ENCODE results near the gene RNF14. TPM values are rescaled to one million over a fixed set of nuclear protein-coding genes. Genes with fewer than 3 reads are reported as not detected.

RNF14 gene
- total RNA-seq, 1 experiment from 2014 or later, result 37.5 TPM

GRCh38 chr5:142032150-142032549 lies 63.2 kb downstream of the RNF14 start:
- CTCF ChIA-PET, result no interaction called here
- no peak overlapping the region for H3K9ac ChIP-seq (ENCODE audit: low read length)
- POLR2A ChIA-PET, result no interaction called here

More at GRCh38 chr5:142032150-142032549, 63.2 kb downstream of the RNF14 start:
- H3K9me3 ChIP-seq (ENCODE audit: control insufficient read depth in 1 of 2, insufficient read depth in 1 of 2, low read depth in 1 of 2, low read length in 2 of 2), result no peaks in the 10 kb centered on the region
- BruUV-seq (replicated peaks), result no TSS peak
- no peaks in the 10 kb centered on the region for H3K27me3 ChIP-seq (ENCODE audit: insufficient read depth, low read length)
- intact Hi-C loops (cut with micrococcal nuclease), result no loop called here
- no peaks in the 10 kb centered on the region for H4K20me1 ChIP-seq (ENCODE audit: insufficient read depth)
- RAD21 ChIA-PET (ENCODE audit: low non-redundant PET in 1 of 2, low total read pairs in 2 of 2, uncharacterized antibody in 2 of 2, unreplicated experiment in 2 of 2), result no interaction called here
- no peaks in the 10 kb centered on the region for H3K79me2 ChIP-seq (ENCODE audit: insufficient read depth, low read length)
- H2AFZ ChIP-seq (ENCODE audit: low read depth, low read length, poor library complexity, severe bottlenecking), result no peak overlapping the region
- no peaks in the 10 kb centered on the region for H3K36me3 ChIP-seq (ENCODE audit: control insufficient read depth in 1 of 2, insufficient read depth in 2 of 2, low read length in 2 of 2)
- H3K4me1 ChIP-seq (ENCODE audit: control insufficient read depth in 1 of 2, insufficient read depth in 2 of 2, low read length in 2 of 2), result peaks cover 0 to 3% of the 10 kb centered on the region in 2 experiments; a peak in 1 of 4 replicates
- H3K9me2 ChIP-seq (ENCODE audit: insufficient read depth), result no peaks in the 10 kb centered on the region
- DNase-seq (ENCODE audit: low read depth, low spot score) (no peak), ATAC-seq (no peak)
- H3K4me3 ChIP-seq (replicated peaks in 1 of 2; ENCODE audit: low read depth in 1 of 2, low read length in 2 of 2), result no peak overlapping the region
- TF ChIP-seq CBX3 (IDR thresholded peaks at IDR 0.05; ENCODE audit: low read depth) (no peak), ZNF274 (IDR thresholded peaks at IDR 0.05; ENCODE audit: low read depth, low read length) (no peak), EZH2 (IDR thresholded peaks at IDR 0.05) (no peak), ELF1 (IDR thresholded peaks at IDR 0.05; ENCODE audit: borderline replicate concordance, low read depth) (no peak), EZH2phosphoT487 (IDR thresholded peaks at IDR 0.05; ENCODE audit: borderline replicate concordance) (no peak), REST (IDR thresholded peaks at IDR 0.05; ENCODE audit: low read depth) (no peak), ZFX (IDR thresholded peaks at IDR 0.05) (no peak), ATF3 (IDR thresholded peaks at IDR 0.05) (no peak), SP1 (IDR thresholded peaks at IDR 0.05; ENCODE audit: low read depth) (no peak), SIN3A (IDR thresholded peaks at IDR 0.05; ENCODE audit: low read depth) (no peak), TCF7L2 (IDR thresholded peaks at IDR 0.05; ENCODE audit: borderline replicate concordance, extremely low read depth, insufficient read depth, insufficient read length) (no peak), SRF (IDR thresholded peaks at IDR 0.05; ENCODE audit: low read depth) (no peak), ZBTB33 (IDR thresholded peaks at IDR 0.05; ENCODE audit: extremely low read depth, insufficient replicate concordance, low read length) (no peak), CEBPB (IDR thresholded peaks at IDR 0.05; ENCODE audit: low read depth) (no peak), EGR1 (IDR thresholded peaks at IDR 0.05; ENCODE audit: low read depth) (no peak), MAX (IDR thresholded peaks at IDR 0.05) (no peak), JUND (IDR thresholded peaks at IDR 0.05) (no peak), YY1 (IDR thresholded peaks at IDR 0.05; ENCODE audit: extremely low read depth, insufficient replicate concordance, low read depth, low read length) (no peak), POLR2AphosphoS5 (IDR thresholded peaks at IDR 0.05; ENCODE audit: low read depth, low read length) (no peak), CTCF (IDR thresholded peaks at IDR 0.05 in 2 of 3, conservative IDR thresholded peaks at IDR 0.05 in 1 of 3; ENCODE audit: borderline replicate concordance in 1 of 3, insufficient read depth in 1 of 3, low read depth in 2 of 3, low read length in 2 of 3) (no peak)
- no peak overlapping the region for H3K4me2 ChIP-seq (ENCODE audit: low read length)
- no peak overlapping the region for H3K27ac ChIP-seq (ENCODE audit: low read depth, low read length)

Measured in HCT116 (cell line).